Measurements from ENCODE around the gene NAA16.

- TF ChIP-seq POLR2A (IDR thresholded peaks at IDR 0.05) (no peak), POLR2AphosphoS5 (IDR thresholded peaks at IDR 0.05) (no peak)
Observed at GRCh38 chr13:41401366-41401765, 90.3 kb downstream of the NAA16 start.

All from stomach (tissue), 4 donors.